Stomach (tissue), 4 donors: Measurements from ENCODE around the gene SSR4.

Experiments
- EP300 ChIP-seq: sonication (generic); formaldehyde crosslinking; IDR thresholded peaks from one replicate; pipeline ENCODE4 v1.6.1; 2017; ENCODE audit warnings: antibody characterized with exemption
- POLR2A ChIP-seq, 4 donors: fragments of 450-650 bp; IDR thresholded peaks; one replicate each; pipeline ENCODE4 v1.6.1; 2016; ENCODE audit warnings: antibody characterized with exemption in 4 of 4, control low read depth in 2 of 4, mild to moderate bottlenecking in 1 of 4, moderate library complexity in 1 of 4
- TF ChIP-seq, protein P1 (sequence below), 7 experiments: fragments of 450-650 bp in 4 of 7; fragments of 200-600 bp in 3 of 7; sonication (generic) in 3 of 7; IDR thresholded peaks; one replicate each; pipeline ENCODE4 v1.5.1; 2016 to 2019; ENCODE audit warnings: antibody characterized with exemption in 7 of 7, control low read depth in 2 of 7, mild to moderate bottlenecking in 1 of 7

DNA sequence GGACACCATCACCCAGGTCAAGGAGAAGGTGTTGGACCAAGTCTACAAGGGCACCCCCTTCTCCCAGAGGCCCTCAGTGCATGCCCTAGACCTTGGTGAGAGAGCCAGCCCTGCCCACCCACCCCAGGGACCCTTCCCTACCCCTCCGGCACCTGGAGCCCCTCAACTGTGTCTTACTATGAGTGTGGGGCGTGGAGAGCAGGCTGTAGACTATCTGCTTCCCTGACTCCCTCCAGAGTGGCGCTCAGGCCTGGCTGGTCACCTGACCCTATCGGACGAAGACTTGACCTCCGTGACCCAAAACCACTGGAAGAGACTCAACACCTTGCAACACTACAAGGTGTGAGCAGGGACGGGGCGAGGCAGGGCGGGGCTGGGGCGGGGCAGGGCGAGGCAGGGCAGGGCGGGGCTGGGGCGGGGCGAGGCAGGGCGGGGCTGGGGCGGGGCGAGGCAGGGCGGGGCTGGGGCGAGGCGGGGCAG, 18.3 kb upstream of the SSR4 start:
- TF ChIP-seq, protein P1, sequence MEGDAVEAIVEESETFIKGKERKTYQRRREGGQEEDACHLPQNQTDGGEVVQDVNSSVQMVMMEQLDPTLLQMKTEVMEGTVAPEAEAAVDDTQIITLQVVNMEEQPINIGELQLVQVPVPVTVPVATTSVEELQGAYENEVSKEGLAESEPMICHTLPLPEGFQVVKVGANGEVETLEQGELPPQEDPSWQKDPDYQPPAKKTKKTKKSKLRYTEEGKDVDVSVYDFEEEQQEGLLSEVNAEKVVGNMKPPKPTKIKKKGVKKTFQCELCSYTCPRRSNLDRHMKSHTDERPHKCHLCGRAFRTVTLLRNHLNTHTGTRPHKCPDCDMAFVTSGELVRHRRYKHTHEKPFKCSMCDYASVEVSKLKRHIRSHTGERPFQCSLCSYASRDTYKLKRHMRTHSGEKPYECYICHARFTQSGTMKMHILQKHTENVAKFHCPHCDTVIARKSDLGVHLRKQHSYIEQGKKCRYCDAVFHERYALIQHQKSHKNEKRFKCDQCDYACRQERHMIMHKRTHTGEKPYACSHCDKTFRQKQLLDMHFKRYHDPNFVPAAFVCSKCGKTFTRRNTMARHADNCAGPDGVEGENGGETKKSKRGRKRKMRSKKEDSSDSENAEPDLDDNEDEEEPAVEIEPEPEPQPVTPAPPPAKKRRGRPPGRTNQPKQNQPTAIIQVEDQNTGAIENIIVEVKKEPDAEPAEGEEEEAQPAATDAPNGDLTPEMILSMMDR (IDR thresholded peaks at IDR 0.05): no peak
- TF ChIP-seq EP300 (no peak), POLR2A (IDR thresholded peaks at IDR 0.05) (no peak)
